GM12878 (cell line): ENCODE data around the gene BTBD9. TPM values are rescaled to one million over a fixed set of nuclear protein-coding genes. Genes with fewer than 3 reads are reported as not detected.

Source experiments
- ATAC-seq: fragments of 200-7000 bp; cut with Tn5 transposase; 3 replicates; pipeline ENCODE4 v1.9.1; 2020; ENCODE audit warnings: mild to moderate bottlenecking, moderate library complexity
- BruUV-seq: library from RNA; stranded (reverse); fragments of 400-500 nt; replicated peaks from 2 replicates; lab custom pipeline; 2021; lab: Mats Ljungman, UMichigan
- CTCF ChIA-PET: fragments of 300-600 bp; sonication (Branson Sonifier 250); formaldehyde crosslinking; extraction: SDS; loops from one replicate; lab custom pipeline; 2021; ENCODE audit warnings: inconsistent platforms; lab: Yijun Ruan, JAX
- POLR2A ChIA-PET: fragments of 350-600 bp; formaldehyde crosslinking; extraction: SDS; loops from one replicate; lab custom pipeline; 2021; ENCODE audit warnings: inconsistent platforms; lab: Charles Lee
- RAD21 ChIA-PET: fragments of 300-600 bp; sonication (Branson Sonifier 250); formaldehyde crosslinking; loops from one replicate; lab custom pipeline; 2023; ENCODE audit warnings: antibody characterized with exemption; ENCODE audit not compliant: unreplicated experiment; lab: Charles Lee
- SMC1A ChIA-PET: fragments of 300-600 bp; sonication (Branson Sonifier 250); formaldehyde crosslinking; loops from one replicate; lab custom pipeline; 2023; ENCODE audit not compliant: unreplicated experiment, uncharacterized antibody; lab: Charles Lee
- DNase-seq: peaks from one replicate; pipeline ENCODE4 v3.0.0-alpha.2; 2011; ENCODE audit warnings: low read depth, low spot score
- FAIRE-seq: peaks from 3 replicates; lab custom pipeline; 2011; peaks lifted over from hg19 to GRCh38; lab: Jason Lieb, UNC
- H2AFZ ChIP-seq: 2 replicates; pipeline ENCODE4 v1.6.0; 2011; ENCODE audit warnings: low read depth, low read length, control low read depth; ENCODE audit not compliant: control insufficient read depth
- H3K27ac ChIP-seq: 2 replicates; pipeline ENCODE4 v1.5.1; 2011; ENCODE audit warnings: control low read depth; ENCODE audit not compliant: control insufficient read depth, insufficient read depth
- H3K27me3 ChIP-seq, 2 experiments: replicated peaks in 1 of 2; 2 replicates each; pipeline versions ENCODE4 v1.6.0 to v1.6.1; 2011; ENCODE audit warnings: low read length in 1 of 2; ENCODE audit not compliant: control insufficient read depth in 2 of 2, insufficient read depth in 2 of 2
- H3K36me3 ChIP-seq, 2 experiments: 2 replicates each; pipeline ENCODE4 v1.5.1; 2011; ENCODE audit warnings: low read length in 1 of 2; ENCODE audit not compliant: control insufficient read depth in 2 of 2, insufficient read depth in 2 of 2
- H3K4me1 ChIP-seq: 2 replicates; pipeline ENCODE4 v1.6.1; 2011; ENCODE audit warnings: mild to moderate bottlenecking, low read length, moderate library complexity, mixed read lengths; ENCODE audit not compliant: control insufficient read depth, insufficient read depth
- H3K4me2 ChIP-seq: 2 replicates; pipeline ENCODE4 v1.6.0; 2011; ENCODE audit warnings: control low read depth; ENCODE audit not compliant: control insufficient read depth, insufficient read depth
- H3K4me3 ChIP-seq: fragments of 200-600 bp; sonication (generic); 2 replicates; pipeline ENCODE4 v1.5.1; 2016
- H3K79me2 ChIP-seq: 2 replicates; pipeline ENCODE4 v1.6.0; 2011; ENCODE audit warnings: low read length; ENCODE audit not compliant: control insufficient read depth, insufficient read depth
- H3K9ac ChIP-seq: 2 replicates; pipeline ENCODE4 v1.8.0; 2011; ENCODE audit warnings: low read length, control low read depth, mixed read lengths; ENCODE audit not compliant: control insufficient read depth, insufficient read depth
- H3K9me3 ChIP-seq: replicated peaks from 3 replicates; pipeline ENCODE4 v1.5.1; 2011; ENCODE audit warnings: mild to moderate bottlenecking, low read length; ENCODE audit not compliant: control insufficient read depth, insufficient read depth
- H4K20me1 ChIP-seq: 2 replicates; pipeline ENCODE4 v1.6.0; 2011; ENCODE audit not compliant: control insufficient read depth, insufficient read depth
- NFXL1 ChIP-seq: fragments of 450-650 bp; IDR thresholded peaks from 2 replicates; pipeline ENCODE4 v1.6.1; 2017; ENCODE audit warnings: antibody characterized with exemption, mild to moderate bottlenecking, borderline replicate concordance
- NFYB ChIP-seq: IDR thresholded peaks from 2 replicates; pipeline ENCODE4 v1.6.1; 2011; ENCODE audit warnings: low read depth, mild to moderate bottlenecking, low read length, improper control_type of control experiment, moderate library complexity; ENCODE audit not compliant: insufficient read depth
- STAT3 ChIP-seq: IDR thresholded peaks from 2 replicates; pipeline ENCODE4 v1.6.1; 2011; ENCODE audit warnings: low read depth, low read length, improper control_type of control experiment
- SUPT20H ChIP-seq: IDR thresholded peaks from 2 replicates; pipeline ENCODE4 v1.6.1; 2011; ENCODE audit warnings: low read depth, mild to moderate bottlenecking, low read length, moderate library complexity, borderline replicate concordance; ENCODE audit not compliant: control insufficient read depth
- ZNF687 ChIP-seq: fragments of 450-650 bp; IDR thresholded peaks from 2 replicates; pipeline ENCODE4 v1.6.1; 2017; ENCODE audit warnings: mild to moderate bottlenecking, moderate library complexity
- WGBS: methylation state at CpG from one replicate; pipeline ENCODE4 v1.1.6; 2016; ENCODE audit warnings: low lambda C conversion rate; ENCODE audit not compliant: insufficient replicate concordance, insufficient coverage; ENCODE audit errors: missing lambda C conversion rate; 5-methylcytosine and 5-hydroxymethylcytosine counted together
- in situ Hi-C: fragments of 300-500 bp; cut with MboI; formaldehyde crosslinking; loops from 9 replicates; pipeline ENCODE4 v1.14.3; 2018; ENCODE audit warnings: mixed read lengths
- intact Hi-C: fragments of 100-400 bp; cut with micrococcal nuclease; formaldehyde crosslinking; loops from one replicate; pipeline ENCODE4 v1.14.2; 2022; ENCODE audit not compliant: unreplicated experiment
- polyA plus RNA-seq, 11 experiments: library from polyadenylated mRNA; depleted of rRNA in 4 of 11; unstranded in 6 of 11; stranded (reverse) in 5 of 11; fragments of >200 nt; fragmentation: Nextera tagmentation in 4 of 11; fragmentation: Illumina TruSeq in 1 of 11; extraction: Ambion mirVana in 4 of 11; extraction: Trizol in 1 of 11; gene quantifications; 1 replicate in 1 of 11; 2 replicates in 10 of 11; pipeline versions ENCODE4 v1.2.1 to v1.2.3, GENCODE V29; 2011 to 2016; ENCODE audit warnings: inconsistent platforms in 2 of 11, missing spikeins in 2 of 11, low read depth in 1 of 11
- total RNA-seq, 4 experiments: library from RNA; depleted of rRNA in 3 of 4; stranded (reverse); fragments of >200 nt in 3 of 4; fragmentation: Illumina TruSeq in 1 of 4; extraction: Trizol in 1 of 4; gene quantifications; 2 replicates each; pipeline versions ENCODE4 v1.2.1 to v1.2.3, GENCODE V29; 2013 to 2021

The BTBD9 gene
- total and polyA plus RNA-seq, 10 of the 15 experiments (the other 5 are each of a cell fraction or from before 2014, with no cell fraction given): 0.22 to 8.6 (median 4.6) TPM

- TF ChIP-seq NFXL1: no peak
These were observed 180.4 kb downstream of the BTBD9 start (continued) for GRCh38 chr6:38459291-38459690.

- ATAC-seq (no peak), DNase-seq (no peak), FAIRE-seq (peak; percentile 61)
- SMC1A ChIA-PET: interaction anchor here (1.1 to 1.7 kb wide), 4 partner anchors 11 to 57 kb away, joined by 3 read pairs; no protein-coding TSS in a partner anchor
- H2AFZ ChIP-seq: no peak overlapping the region
- no peaks in the 10 kb centered on the region for H3K9me3 ChIP-seq
- BruUV-seq: no TSS peak
- H3K79me2 ChIP-seq: no peaks in the 10 kb centered on the region
- POLR2A ChIA-PET: no interaction called here
- in situ Hi-C loops: no loop called here
- no peaks in the 10 kb centered on the region for H3K36me3 ChIP-seq
- no peak overlapping the region for H3K9ac ChIP-seq
- H3K4me3 ChIP-seq: no peak overlapping the region
- TF ChIP-seq STAT3 (no peak), SUPT20H (no peak), NFYB (no peak), ZNF687 (no peak)
- CTCF ChIA-PET: interaction anchor here (0.8 to 1.6 kb wide), 3 partner anchors 9 to 40 kb away, joined by 3 to 4 read pairs (median 3); no protein-coding TSS in a partner anchor
- no peaks in the 10 kb centered on the region for H4K20me1 ChIP-seq
- intact Hi-C loops: no loop called here
- H3K27ac ChIP-seq: no peak overlapping the region
- RAD21 ChIA-PET: no interaction called here
- no peak overlapping the region for H3K4me2 ChIP-seq
- 73% methylated on average over 4 of the region's 4 CpGs for WGBS
- no peaks in the 10 kb centered on the region for H3K27me3 ChIP-seq
- H3K4me1 ChIP-seq: no peaks in the 10 kb centered on the region
These were observed 185.9 kb downstream of the BTBD9 start for GRCh38 chr6:38453861-38454260.
